B cell (primary cell): ENCODE results near the gene TRIM74.
"Not testable (repeated sequence)": the region's sequence is repeated elsewhere in the genome, so short reads cannot be mapped to it uniquely, and the experiment has no call there.

Experiments used
- EZH2 ChIP-seq: IDR thresholded peaks from 2 replicates; pipeline ENCODE4 v1.6.1; 2012; ENCODE audit warnings: borderline replicate concordance, low read depth, mild to moderate bottlenecking, moderate library complexity, low read length; ENCODE audit not compliant: insufficient read depth, poor library complexity, severe bottlenecking
- TF ChIP-seq, protein P1 (sequence below): fragments of 200-600 bp; IDR thresholded peaks from one replicate; pipeline ENCODE4 v1.8.0; 2022; ENCODE audit warnings: antibody characterized with exemption, mild to moderate bottlenecking

DNA sequence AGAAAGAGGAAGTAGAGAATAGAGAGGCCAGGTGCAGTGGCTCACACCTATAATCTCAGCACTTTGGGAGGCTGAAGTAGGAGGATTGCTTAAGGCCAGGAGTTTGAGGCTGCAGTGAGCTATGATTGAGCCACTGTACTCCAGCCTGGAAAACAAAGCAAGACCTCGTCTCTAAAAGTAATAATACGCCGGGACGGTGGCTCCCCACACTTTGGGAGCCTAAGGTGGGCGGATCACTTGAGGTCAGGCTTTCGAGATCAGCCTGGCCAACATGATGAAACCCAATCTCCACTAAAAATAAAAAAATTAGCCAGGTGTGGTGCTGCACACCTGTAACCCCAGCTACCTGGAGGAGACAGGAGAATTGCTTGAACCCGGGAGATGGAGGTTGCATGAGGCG, 26.2 kb upstream of the TRIM74 start:
- TF ChIP-seq, protein P1, sequence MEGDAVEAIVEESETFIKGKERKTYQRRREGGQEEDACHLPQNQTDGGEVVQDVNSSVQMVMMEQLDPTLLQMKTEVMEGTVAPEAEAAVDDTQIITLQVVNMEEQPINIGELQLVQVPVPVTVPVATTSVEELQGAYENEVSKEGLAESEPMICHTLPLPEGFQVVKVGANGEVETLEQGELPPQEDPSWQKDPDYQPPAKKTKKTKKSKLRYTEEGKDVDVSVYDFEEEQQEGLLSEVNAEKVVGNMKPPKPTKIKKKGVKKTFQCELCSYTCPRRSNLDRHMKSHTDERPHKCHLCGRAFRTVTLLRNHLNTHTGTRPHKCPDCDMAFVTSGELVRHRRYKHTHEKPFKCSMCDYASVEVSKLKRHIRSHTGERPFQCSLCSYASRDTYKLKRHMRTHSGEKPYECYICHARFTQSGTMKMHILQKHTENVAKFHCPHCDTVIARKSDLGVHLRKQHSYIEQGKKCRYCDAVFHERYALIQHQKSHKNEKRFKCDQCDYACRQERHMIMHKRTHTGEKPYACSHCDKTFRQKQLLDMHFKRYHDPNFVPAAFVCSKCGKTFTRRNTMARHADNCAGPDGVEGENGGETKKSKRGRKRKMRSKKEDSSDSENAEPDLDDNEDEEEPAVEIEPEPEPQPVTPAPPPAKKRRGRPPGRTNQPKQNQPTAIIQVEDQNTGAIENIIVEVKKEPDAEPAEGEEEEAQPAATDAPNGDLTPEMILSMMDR, result not testable (repeated sequence)
- not testable (repeated sequence) for TF ChIP-seq EZH2
